ENCODE data around the gene FCRL6.

Gene FCRL6

GRCh38 chr1:159821171-159821867 is 19.2 kb downstream of the FCRL6 start:
- no peak for DNase-seq (ENCODE audit: extremely low spot score)
- ChIA-PET POLR2A (no interaction called here), CTCF (interaction anchor here (1.3 to 1.9 kb wide), 2 partner anchors 22 to 186 kb away, joined by 5 to 7 read pairs; no protein-coding TSS in a partner anchor)
- TF ChIP-seq CTCF (IDR thresholded peaks at IDR 0.05; ENCODE audit: control extremely low read depth, extremely low read depth, low read depth, missing control alignments), result no peak

GRCh38 chr1:159823406-159823805 is 21.2 kb downstream of the FCRL6 start:
- no peak for TF ChIP-seq CTCF (IDR thresholded peaks at IDR 0.05; ENCODE audit: control extremely low read depth, extremely low read depth, low read depth, missing control alignments)
- CTCF ChIA-PET, result interaction anchor here (1.2 to 1.5 kb wide), 3 partner anchors 9 to 17 kb away, joined by 3 read pairs; no protein-coding TSS in a partner anchor

GRCh38 chr1:159825564-159825963 is 23.4 kb downstream of the FCRL6 start:
- POLR2A ChIA-PET, result no interaction called here

More at GRCh38 chr1:159823406-159823805, 21.2 kb downstream of the FCRL6 start:
- POLR2A ChIA-PET, result no interaction called here
- no peak for DNase-seq (ENCODE audit: extremely low spot score)

GRCh38 chr1:159826441-159827101 is 24.4 kb downstream of the FCRL6 start, which contains the start of gene SLAMF8:
TSS of gene SLAMF8 (plus strand) at chr1:159826873. CDS start at chr1:159826899, 26 bp downstream.
- POLR2A ChIA-PET, result interaction anchor here (0.6 kb wide), 1 partner anchor 98 kb away, joined by 3 read pairs; the partner anchor contains the start of gene TAGLN2
- DNase-seq (ENCODE audit: extremely low spot score), result peak; percentile 55
- CTCF ChIA-PET, result interaction anchor here (1.0 to 2.0 kb wide), 4 partner anchors 13 to 63 kb away, joined by 3 to 7 read pairs (median 3); partner anchors contain the start of gene DUSP23
- no peak for TF ChIP-seq CTCF (IDR thresholded peaks at IDR 0.05; ENCODE audit: control extremely low read depth, extremely low read depth, low read depth, missing control alignments)

More at GRCh38 chr1:159825564-159825963, 23.4 kb downstream of the FCRL6 start:
- CTCF ChIA-PET, result interaction anchor here (1.0 to 1.5 kb wide), 3 partner anchors 14 to 110 kb away, joined by 3 read pairs; partner anchors contain the start of gene DUSP23
- TF ChIP-seq CTCF (IDR thresholded peaks at IDR 0.05; ENCODE audit: control extremely low read depth, extremely low read depth, low read depth, missing control alignments), result no peak
- no peak for DNase-seq (ENCODE audit: extremely low spot score)

- no peak for TF ChIP-seq CTCF (IDR thresholded peaks at IDR 0.05; ENCODE audit: control extremely low read depth, extremely low read depth, low read depth, missing control alignments)
- DNase-seq (ENCODE audit: extremely low spot score), result no peak
- ChIA-PET POLR2A (interaction anchor here (0.6 kb wide), 1 partner anchor 98 kb away, joined by 3 read pairs; the partner anchor contains the start of gene TAGLN2), CTCF (interaction anchor here (1.1 to 2.0 kb wide), 2 partner anchors 28 to 63 kb away, joined by 3 to 7 read pairs; no protein-coding TSS in a partner anchor)
Observed at GRCh38 chr1:159827102-159827490, 24.9 kb downstream of the FCRL6 start.

- ChIA-PET CTCF (interaction anchor here (1.5 to 2.0 kb wide), 2 partner anchors 28 to 218 kb away, joined by 3 to 7 read pairs; no protein-coding TSS in a partner anchor), POLR2A (no interaction called here)
- no peak for DNase-seq (ENCODE audit: extremely low spot score)
- TF ChIP-seq CTCF (IDR thresholded peaks at IDR 0.05; ENCODE audit: control extremely low read depth, extremely low read depth, low read depth, missing control alignments), result no peak
Observed at GRCh38 chr1:159827549-159827948, 25.4 kb downstream of the FCRL6 start.
